Measurements from ENCODE around the gene APOC1. TPM values are rescaled to one million over a fixed set of nuclear protein-coding genes. Genes with fewer than 3 reads are reported as not detected.
A peak's percentile ranks its signal among the peaks of the same experiment; 100 is the strongest.

APOC1 gene
- total and polyA plus RNA-seq, 2 donors (not counting 1 experiment from before 2014, with no cell fraction given): 2.3 to 2.6 TPM

DNA sequence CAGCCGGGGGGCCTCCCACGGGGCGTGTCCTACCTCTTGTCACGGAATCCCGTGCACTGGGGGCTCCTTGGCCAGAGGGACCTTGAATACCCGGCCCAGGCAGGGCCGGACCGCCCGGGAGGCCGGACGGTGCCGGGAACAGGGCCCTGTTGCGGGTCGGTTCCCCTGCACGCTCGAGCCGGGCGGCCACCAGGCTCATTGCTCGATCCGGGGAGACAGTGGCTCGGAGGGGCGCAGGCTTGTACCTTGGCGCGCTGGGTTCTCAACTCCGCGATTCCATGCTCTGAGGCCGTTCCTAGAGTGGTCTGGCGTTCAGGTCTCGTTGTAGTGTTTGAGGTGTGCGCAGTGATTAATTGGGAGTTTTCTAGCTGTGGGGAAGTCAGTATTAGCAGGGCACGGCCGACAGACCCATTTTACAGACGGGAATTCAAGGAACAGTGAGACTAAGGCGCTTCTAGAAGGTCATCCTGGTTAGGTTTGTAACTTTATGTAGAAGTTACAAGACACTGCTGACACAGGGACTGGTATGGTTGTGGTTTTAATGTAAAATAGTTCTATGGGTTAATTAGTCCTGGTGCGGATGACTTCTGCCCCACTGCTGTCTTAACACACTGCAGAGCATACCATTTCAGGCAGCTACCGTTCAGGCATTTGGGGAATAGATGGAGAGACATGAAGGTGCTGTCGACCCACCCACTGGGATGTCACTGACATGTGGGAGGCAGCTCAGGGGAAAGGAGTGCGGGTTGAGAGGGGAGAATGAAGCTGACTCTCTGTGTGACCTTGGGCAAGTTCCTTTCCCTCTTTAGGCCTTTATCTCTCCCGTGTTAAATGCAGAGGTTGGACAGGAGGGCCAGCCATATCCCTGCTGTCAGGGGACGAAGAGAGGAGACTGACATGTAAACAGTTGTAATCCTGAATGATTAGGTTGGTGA lies 41.4 kb downstream of the APOC1 start:
- peak overlapping the region; percentile 92 for H3K9ac ChIP-seq (ENCODE audit: insufficient read depth, low read length)
- peak in 1 of 2 donors; percentile 2 for DNase-seq (ENCODE audit: low read depth in 2 of 2)
- H3K27me3 ChIP-seq (ENCODE audit: control insufficient read depth, insufficient read depth, low read length): no peaks in the 10 kb centered on the region
- peaks cover 7% of the 10 kb centered on the region for H3K4me1 ChIP-seq (ENCODE audit: control insufficient read depth, extremely low read depth, insufficient read depth, low read length)
- H3K9me3 ChIP-seq (ENCODE audit: control insufficient read depth, insufficient read depth, low read depth, low read length): no peaks in the 10 kb centered on the region
- no peak for TF ChIP-seq EZH2 (IDR thresholded peaks at IDR 0.05; ENCODE audit: low read length, missing control alignments)
- TF ChIP-seq, protein P1, sequence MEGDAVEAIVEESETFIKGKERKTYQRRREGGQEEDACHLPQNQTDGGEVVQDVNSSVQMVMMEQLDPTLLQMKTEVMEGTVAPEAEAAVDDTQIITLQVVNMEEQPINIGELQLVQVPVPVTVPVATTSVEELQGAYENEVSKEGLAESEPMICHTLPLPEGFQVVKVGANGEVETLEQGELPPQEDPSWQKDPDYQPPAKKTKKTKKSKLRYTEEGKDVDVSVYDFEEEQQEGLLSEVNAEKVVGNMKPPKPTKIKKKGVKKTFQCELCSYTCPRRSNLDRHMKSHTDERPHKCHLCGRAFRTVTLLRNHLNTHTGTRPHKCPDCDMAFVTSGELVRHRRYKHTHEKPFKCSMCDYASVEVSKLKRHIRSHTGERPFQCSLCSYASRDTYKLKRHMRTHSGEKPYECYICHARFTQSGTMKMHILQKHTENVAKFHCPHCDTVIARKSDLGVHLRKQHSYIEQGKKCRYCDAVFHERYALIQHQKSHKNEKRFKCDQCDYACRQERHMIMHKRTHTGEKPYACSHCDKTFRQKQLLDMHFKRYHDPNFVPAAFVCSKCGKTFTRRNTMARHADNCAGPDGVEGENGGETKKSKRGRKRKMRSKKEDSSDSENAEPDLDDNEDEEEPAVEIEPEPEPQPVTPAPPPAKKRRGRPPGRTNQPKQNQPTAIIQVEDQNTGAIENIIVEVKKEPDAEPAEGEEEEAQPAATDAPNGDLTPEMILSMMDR (conservative IDR thresholded peaks at IDR 0.05 in 1 of 2, IDR thresholded peaks at IDR 0.05 in 1 of 2; ENCODE audit: low read depth in 1 of 2, low read length in 2 of 2): no peak
- H3K4me2 ChIP-seq (ENCODE audit: extremely low read depth, insufficient read depth, low read length): peak overlapping the region; percentile 98
- H3K27ac ChIP-seq (ENCODE audit: insufficient read depth, low read length): peak overlapping the region; percentile 94
- H3K79me2 ChIP-seq (ENCODE audit: control insufficient read depth, insufficient read depth, low read length): peaks cover 56% of the 10 kb centered on the region
- H2AFZ ChIP-seq (ENCODE audit: low read length): peak overlapping the region; percentile 31
- H3K36me3 ChIP-seq (ENCODE audit: control insufficient read depth, insufficient read depth, low read length): peaks cover 2% of the 10 kb centered on the region
- no peaks in the 10 kb centered on the region for H4K20me1 ChIP-seq (ENCODE audit: control insufficient read depth, extremely low read depth, insufficient read depth, low read length)
- peak overlapping the region; percentile 83 to 98 (median 92) for H3K4me3 ChIP-seq (replicated peaks in 1 of 4; ENCODE audit: control extremely low read depth in 1 of 4, insufficient read depth in 1 of 4, low read depth in 3 of 4, low read length in 4 of 4)

DNA sequence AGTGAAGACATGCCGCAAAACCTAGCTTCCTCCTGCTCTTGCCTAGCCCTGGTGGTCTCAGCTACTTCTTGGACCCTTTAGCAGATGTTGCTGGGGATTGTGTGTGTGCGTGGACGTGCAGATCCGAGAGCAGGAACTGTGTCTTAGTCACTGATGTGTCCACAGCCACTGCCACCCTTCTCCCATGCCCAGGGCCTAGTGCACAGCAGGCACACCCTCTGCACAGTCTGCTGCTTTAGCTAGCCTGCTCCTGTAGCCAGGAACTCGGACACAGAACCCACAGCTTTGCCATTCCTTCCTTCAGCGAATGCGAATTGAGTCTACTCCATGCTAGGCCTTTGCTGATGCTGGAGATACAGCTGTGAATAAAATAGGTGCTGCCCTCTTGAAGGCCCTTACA lies 43.1 kb downstream of the APOC1 start:
- Histone ChIP-seq H3K4me3 (replicated peaks in 1 of 4; ENCODE audit: control extremely low read depth in 1 of 4, insufficient read depth in 1 of 4, low read depth in 3 of 4, low read length in 4 of 4) (no peak overlapping the region), H4K20me1 (ENCODE audit: control insufficient read depth, extremely low read depth, insufficient read depth, low read length) (no peaks in the 10 kb centered on the region)

GRCh38 chr19:44958090-44958489 lies 43.7 kb downstream of the APOC1 start:
- Histone ChIP-seq H4K20me1 (ENCODE audit: control insufficient read depth, extremely low read depth, insufficient read depth, low read length) (no peaks in the 10 kb centered on the region), H2AFZ (ENCODE audit: low read length) (no peak overlapping the region), H3K27ac (ENCODE audit: insufficient read depth, low read length) (no peak overlapping the region), H3K9me3 (ENCODE audit: control insufficient read depth, insufficient read depth, low read depth, low read length) (no peaks in the 10 kb centered on the region), H3K9ac (ENCODE audit: insufficient read depth, low read length) (no peak overlapping the region), H3K79me2 (ENCODE audit: control insufficient read depth, insufficient read depth, low read length) (peaks cover 69% of the 10 kb centered on the region), H3K4me2 (ENCODE audit: extremely low read depth, insufficient read depth, low read length) (no peak overlapping the region), H3K4me1 (ENCODE audit: control insufficient read depth, extremely low read depth, insufficient read depth, low read length) (peaks cover 7% of the 10 kb centered on the region), H3K27me3 (ENCODE audit: control insufficient read depth, insufficient read depth, low read length) (no peaks in the 10 kb centered on the region), H3K4me3 (replicated peaks in 1 of 4; ENCODE audit: control extremely low read depth in 1 of 4, insufficient read depth in 1 of 4, low read depth in 3 of 4, low read length in 4 of 4) (no peak overlapping the region), H3K36me3 (ENCODE audit: control insufficient read depth, insufficient read depth, low read length) (peaks cover 6% of the 10 kb centered on the region)
- DNase-seq (ENCODE audit: low read depth in 2 of 2): no peak
- no peak for TF ChIP-seq EZH2 (IDR thresholded peaks at IDR 0.05; ENCODE audit: low read length, missing control alignments)
- TF ChIP-seq, protein P1 (conservative IDR thresholded peaks at IDR 0.05 in 1 of 2, IDR thresholded peaks at IDR 0.05 in 1 of 2; ENCODE audit: low read depth in 1 of 2, low read length in 2 of 2): no peak

More for the DNA sequence above, 43.1 kb downstream of the APOC1 start:
- Histone ChIP-seq H3K4me2 (ENCODE audit: extremely low read depth, insufficient read depth, low read length) (no peak overlapping the region), H3K27me3 (ENCODE audit: control insufficient read depth, insufficient read depth, low read length) (no peaks in the 10 kb centered on the region), H3K9ac (ENCODE audit: insufficient read depth, low read length) (no peak overlapping the region), H2AFZ (ENCODE audit: low read length) (no peak overlapping the region), H3K79me2 (ENCODE audit: control insufficient read depth, insufficient read depth, low read length) (peaks cover 69% of the 10 kb centered on the region), H3K27ac (ENCODE audit: insufficient read depth, low read length) (no peak overlapping the region), H3K36me3 (ENCODE audit: control insufficient read depth, insufficient read depth, low read length) (peaks cover 6% of the 10 kb centered on the region), H3K9me3 (ENCODE audit: control insufficient read depth, insufficient read depth, low read depth, low read length) (no peaks in the 10 kb centered on the region), H3K4me1 (ENCODE audit: control insufficient read depth, extremely low read depth, insufficient read depth, low read length) (peaks cover 7% of the 10 kb centered on the region)
- TF ChIP-seq, protein P1 (conservative IDR thresholded peaks at IDR 0.05 in 1 of 2, IDR thresholded peaks at IDR 0.05 in 1 of 2; ENCODE audit: low read depth in 1 of 2, low read length in 2 of 2): no peak
- TF ChIP-seq EZH2 (IDR thresholded peaks at IDR 0.05; ENCODE audit: low read length, missing control alignments): no peak
- DNase-seq (ENCODE audit: low read depth in 2 of 2): no peak
